Head of caudate nucleus (tissue), 42 donors: ENCODE measurements around the gene SLC16A8.

Source experiments
- DNase-seq, 42 donors: peaks; one replicate each; pipeline versions ENCODE4 v3.0.0 to v3.0.0-alpha.2; 2020 to 2021; ENCODE audit warnings: mixed read lengths in 7 of 42
- intact Hi-C: fragments of 100-400 bp; cut with DNase I; formaldehyde crosslinking; loops from one replicate; pipeline ENCODE4 v1.15.0; 2022

The SLC16A8 gene

DNA sequence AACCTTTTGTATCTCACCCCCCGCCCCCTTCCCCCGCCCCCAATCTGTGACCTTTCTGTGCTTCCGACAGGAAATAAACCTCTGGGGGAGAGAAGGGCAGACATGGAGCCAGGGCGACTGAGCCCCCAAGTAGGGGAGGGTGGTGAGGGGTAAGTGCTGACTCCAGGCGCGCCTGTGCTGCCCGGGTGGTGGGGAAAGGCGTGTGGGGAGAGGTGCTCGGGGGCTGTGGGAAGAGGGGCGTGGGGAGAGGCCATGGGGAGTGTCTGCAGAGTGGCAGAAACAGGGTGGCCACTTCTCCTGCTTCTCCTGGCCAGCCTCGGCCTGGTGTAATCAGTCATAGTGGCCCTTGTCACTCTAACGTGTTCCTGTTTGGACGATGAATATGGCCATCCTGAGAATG, 8.0 kb downstream of the SLC16A8 start:
- intact Hi-C loops: loop anchor here (10.0 kb wide), 1 partner anchor 499 kb away; the partner anchor contains the start of gene DMC1
- no peak for DNase-seq

DNA sequence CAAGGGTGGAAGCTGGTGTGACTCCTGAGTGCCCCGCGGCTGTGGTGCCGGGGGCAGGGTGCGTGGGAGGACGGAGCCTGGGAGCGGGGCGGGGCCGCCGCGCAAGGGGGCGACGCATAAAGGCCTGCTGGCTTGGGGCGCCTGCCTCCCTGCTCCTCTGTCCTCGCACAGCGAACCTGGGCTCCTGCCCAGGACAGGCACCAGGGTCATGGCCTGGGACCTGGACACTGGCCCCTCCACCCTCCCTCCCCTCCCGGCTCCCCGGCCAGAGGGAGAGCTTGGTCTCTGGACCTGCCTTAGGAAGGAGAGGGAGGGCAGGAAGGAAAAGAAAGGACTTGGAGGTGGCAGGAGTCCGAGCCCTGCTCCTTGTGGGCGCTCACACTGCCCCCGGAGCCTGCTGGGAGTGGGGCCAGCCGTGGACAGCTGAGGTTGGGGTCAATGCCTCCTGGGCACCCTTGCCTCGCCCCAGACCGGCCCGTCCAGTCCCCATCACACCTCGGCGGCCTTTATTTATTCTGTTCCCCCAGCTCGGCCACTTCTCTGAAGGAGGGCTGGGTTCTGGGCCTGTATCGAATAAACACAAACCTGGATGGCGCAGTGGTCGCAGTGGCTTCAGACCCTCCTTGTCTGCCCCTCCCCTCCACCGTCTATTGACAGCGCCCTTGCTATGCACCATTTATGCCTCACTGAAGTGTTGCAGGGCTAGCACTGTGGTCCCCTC, 8.7 kb downstream of the SLC16A8 start:
- no peak for DNase-seq
- intact Hi-C loops: loop anchor here (10.0 kb wide), 1 partner anchor 500 kb away; the partner anchor contains the start of gene DMC1

GRCh38 chr22:38074181-38075104, 9.5 kb downstream of the SLC16A8 start:
- DNase-seq: peak in 2 of 42 donors; percentile 53 to 70
- intact Hi-C loops: loop anchor here (10.0 kb wide), 1 partner anchor 500 kb away; the partner anchor contains the start of gene DMC1

GRCh38 chr22:38073150-38074130, 10.5 kb downstream of the SLC16A8 start:
- intact Hi-C loops: loop anchor here (10.0 kb wide), 1 partner anchor 501 kb away; the partner anchor contains the start of gene DMC1
- DNase-seq: peak in 1 of 42 donors; percentile 23

DNA sequence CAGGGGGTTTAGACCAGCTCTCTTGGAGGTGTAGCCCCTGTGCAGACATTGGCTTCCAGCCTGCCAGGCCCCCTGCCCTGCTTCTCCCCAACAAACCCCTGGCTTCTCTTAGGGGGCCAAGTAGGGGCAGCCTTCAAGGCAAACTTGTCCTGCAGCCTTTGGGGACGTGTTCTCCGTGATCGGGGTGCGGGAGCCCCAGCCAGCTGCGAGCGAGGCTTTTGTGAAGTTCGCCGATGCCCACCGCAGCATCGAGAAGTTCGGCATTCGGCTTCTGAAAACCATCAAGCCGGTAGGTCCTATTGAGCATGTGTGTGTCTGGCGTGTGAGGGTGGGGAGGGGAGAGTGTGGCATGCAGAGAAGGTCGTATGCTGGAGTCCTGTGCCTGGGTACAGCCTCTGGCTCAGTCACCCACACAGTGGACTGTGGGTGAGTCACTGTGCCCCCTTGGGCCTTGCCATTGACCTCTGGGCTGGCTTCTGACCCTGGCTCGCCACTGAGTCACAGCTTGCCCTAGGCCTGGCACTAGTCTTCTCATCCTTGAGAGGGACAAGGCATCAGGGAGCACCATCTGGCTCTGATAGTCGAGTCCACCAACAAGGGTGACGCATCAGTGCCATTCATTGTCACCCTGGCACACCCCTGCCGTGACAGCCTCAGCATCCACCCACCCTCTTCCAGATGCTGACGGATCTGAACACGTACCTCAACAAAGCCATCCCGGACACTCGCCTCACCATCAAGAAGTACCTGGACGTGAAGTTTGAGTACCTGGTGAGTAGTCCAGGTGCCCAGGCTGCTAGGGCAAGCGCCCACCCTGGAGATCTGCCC, 11.4 kb downstream of the SLC16A8 start:
- intact Hi-C loops: loop anchor here (10.0 kb wide), 1 partner anchor 502 kb away; the partner anchor contains the start of gene DMC1
- DNase-seq: peak in 1 of 42 donors; percentile 27

DNA sequence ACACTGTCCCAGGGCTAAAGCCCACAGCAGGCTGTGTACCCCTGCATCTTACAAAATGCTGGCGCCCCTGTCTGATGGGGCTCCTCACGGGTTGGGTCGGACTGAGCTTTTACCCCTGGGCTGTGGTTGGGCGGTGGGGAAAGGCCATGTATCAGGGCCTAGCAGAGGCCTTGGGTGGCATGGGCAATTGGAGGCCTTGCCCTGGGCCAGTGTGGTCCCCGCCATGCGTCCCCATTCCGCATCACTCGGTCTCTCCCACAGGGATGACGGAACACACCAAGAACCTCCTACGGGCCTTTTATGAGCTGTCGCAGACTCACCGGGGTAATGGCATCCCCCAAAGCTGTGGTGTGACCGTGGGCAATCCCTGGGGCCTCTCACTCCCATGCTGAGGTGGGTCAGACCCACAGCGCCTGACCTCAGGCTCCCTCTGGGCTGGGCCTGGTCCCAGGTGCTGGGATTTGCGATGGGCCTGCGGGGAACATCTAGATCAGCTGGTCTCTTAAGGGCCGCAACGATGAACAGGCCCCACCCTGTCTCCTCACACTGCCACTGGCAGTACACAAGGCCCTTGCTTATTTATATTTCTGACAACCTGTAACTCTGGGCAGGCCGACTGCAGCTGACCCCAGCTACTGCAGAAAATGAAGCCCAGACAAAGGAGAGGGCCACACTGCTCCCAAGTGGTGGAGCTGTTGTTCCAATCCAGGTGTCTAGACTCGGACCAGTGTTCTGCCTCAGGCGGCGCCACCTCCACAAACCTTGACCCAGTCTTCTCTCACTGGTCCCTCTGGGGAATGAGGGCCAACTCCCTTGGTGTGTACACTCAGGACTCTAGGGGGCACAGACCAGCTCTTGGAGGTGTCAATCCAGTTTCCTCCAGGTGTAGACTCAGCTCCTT, 12.3 kb downstream of the SLC16A8 start:
- DNase-seq: no peak
- intact Hi-C loops: loop anchor here (10.0 kb wide), 1 partner anchor 503 kb away; the partner anchor contains the start of gene DMC1

- intact Hi-C loops: loop anchor here (10.0 kb wide), 1 partner anchor 504 kb away; the partner anchor contains the start of gene DMC1
- no peak for DNase-seq
Observed at GRCh38 chr22:38070250-38070921, 13.6 kb downstream of the SLC16A8 start.

- intact Hi-C loops: loop anchor here (10.0 kb wide), 1 partner anchor 505 kb away; the partner anchor contains the start of gene DMC1
- DNase-seq: peak; percentile 71 to 93 (median 84)
Observed at GRCh38 chr22:38069372-38070249, 14.4 kb downstream of the SLC16A8 start.

DNA sequence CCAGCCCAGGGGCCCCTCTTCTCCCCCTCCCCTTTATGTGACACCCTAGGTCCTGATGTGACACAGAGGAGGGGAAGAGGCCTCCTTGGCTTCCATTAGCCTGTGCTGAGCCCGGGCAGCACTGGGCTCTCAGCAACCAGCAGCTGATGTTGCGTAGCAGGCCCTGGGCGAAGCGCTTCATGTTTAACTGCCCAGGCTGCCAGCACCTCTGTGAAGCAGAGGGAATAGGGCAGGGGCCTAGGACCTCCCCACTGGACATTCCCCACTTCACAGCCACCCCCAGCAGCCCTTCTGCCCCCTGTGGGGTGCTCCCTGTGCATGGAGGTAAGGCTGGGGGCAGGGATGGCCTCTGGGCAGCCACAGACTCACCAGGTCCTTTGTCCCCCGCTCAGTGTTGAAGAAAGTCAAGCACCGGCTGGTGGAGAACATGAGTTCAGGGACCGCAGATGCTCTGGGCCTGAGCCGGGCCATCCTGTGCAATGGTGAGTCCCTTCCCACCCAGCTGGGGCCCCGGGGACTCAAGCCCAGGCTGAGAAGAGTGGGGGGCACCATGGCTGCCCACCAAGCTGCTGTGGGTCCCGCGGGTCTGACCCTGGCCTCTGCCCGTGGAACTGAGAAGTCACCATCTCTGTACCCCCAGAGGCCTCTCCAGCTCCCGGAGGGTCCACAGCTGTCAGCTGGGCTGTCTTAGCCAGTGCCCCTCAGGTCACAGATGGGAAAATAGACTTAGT, 15.2 kb downstream of the SLC16A8 start:
- intact Hi-C loops: no loop called here

GRCh38 chr22:38067761-38068360, 16.1 kb downstream of the SLC16A8 start:
- intact Hi-C loops: no loop called here
- DNase-seq: no peak

More for the DNA sequence above, 15.2 kb downstream of the SLC16A8 start:
- no peak for DNase-seq

DNA sequence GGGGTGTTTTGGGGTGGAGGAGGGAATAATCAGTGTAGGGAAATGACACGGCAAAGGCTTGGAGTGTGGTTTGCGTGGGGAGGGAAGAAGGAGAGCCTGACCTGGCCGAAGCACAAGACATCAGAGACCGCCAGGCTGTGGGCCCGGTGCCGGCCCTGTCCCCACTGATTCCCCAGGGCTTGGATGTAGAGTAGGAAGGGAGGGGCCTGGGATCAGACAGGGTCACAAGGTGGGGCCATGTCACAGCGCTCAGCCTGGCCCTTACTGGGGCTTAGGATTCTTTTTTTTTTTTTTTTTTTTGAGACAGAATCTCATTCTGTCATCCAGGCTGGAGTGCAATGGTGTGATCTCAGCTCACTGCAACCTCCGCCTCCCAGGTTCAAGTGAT, 17.0 kb downstream of the SLC16A8 start:
- intact Hi-C loops: no loop called here
- no peak for DNase-seq

- no peak for DNase-seq
- intact Hi-C loops: no loop called here
Observed at GRCh38 chr22:38066381-38067027, 17.5 kb downstream of the SLC16A8 start.

DNA sequence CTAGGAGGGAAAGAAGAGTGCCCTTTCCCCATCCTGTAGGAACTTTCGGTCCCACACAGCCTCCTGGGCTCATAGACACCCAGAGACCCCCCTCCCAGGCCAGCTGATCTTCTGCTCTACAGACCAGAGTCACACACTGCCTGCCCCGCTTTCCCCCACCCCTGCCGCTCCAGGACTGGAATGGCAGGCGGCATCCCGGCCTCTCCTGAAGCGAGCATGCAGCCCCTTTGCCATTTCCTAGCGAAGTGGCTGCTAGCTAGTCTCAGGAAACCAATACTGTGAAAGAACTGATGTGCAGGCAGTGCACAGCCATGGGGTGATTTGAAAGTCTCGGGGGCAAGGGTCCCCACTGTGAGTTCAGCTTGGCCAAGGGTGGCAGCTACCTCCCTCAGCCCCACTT, 18.4 kb downstream of the SLC16A8 start:
- no peak for DNase-seq
- intact Hi-C loops: no loop called here
